ENCODE results near the gene SBF2. TPM values are rescaled to one million over a fixed set of nuclear protein-coding genes. Genes with fewer than 3 reads are reported as not detected.

The SBF2 gene
- total and polyA plus RNA-seq, 11 donors = 10.4 to 33.9 (median 20.9) TPM

- Histone ChIP-seq H3K36me3 (peaks cover 0 to 2% (median 0%) of the 10 kb centered on the region in 9 donors), H3K9me3 (no peaks in the 10 kb centered on the region), H3K27me3 (no peaks in the 10 kb centered on the region), H3K27ac (peak overlapping the region; percentile 77 to 99 (median 92)), H3K4me1 (peaks cover 4 to 58% (median 37%) of the 10 kb centered on the region in 12 donors), H3K4me3 (peak overlapping the region; percentile 34 to 90 (median 74))
- ATAC-seq (peak; percentile 62 to 82 (median 78)), DNase-seq (peak; percentile 84 to 93 (median 92))
- 6 to 16% (median 10%) methylated on average over 34 to 58 of the region's 58 CpGs for WGBS, 4 donors
- TF ChIP-seq POLR2A (IDR thresholded peaks at IDR 0.05) (no peak), CTCF (IDR thresholded peaks at IDR 0.05) (peak in 4 of 12 donors; percentile 3 to 65 (median 48))
- intact Hi-C loops (cut with DNase I) = loop anchor here (1.0 to 10.0 kb wide), 19 partner anchors 43 to 568 kb away; partner anchors contain the start of genes ADM (in 4 of the 10) and WEE1 (in 1 of the 10)
Measured at GRCh38 chr11:9758637-9759518, 535.1 kb downstream of the SBF2 start.

GRCh38 chr11:9757809-9758636 lies 536.0 kb downstream of the SBF2 start:
- Histone ChIP-seq H3K4me1 (peaks cover 4 to 60% (median 38%) of the 10 kb centered on the region in 12 donors), H3K27me3 (no peaks in the 10 kb centered on the region), H3K27ac (peak overlapping the region; percentile 77 to 99 (median 92)), H3K36me3 (peaks cover 0 to 3% (median 0%) of the 10 kb centered on the region in 9 donors), H3K9me3 (no peaks in the 10 kb centered on the region), H3K4me3 (peak overlapping the region; percentile 34 to 90 (median 74))
- WGBS, 4 donors = 5 to 21% (median 7%) methylated on average over 14 to 64 of the region's 64 CpGs
- TF ChIP-seq POLR2A (IDR thresholded peaks at IDR 0.05) (peak in 1 of 2 donors; percentile 42), CTCF (IDR thresholded peaks at IDR 0.05) (peak; percentile 43 to 98 (median 88))
- DNase-seq = peak; percentile 89 to 95 (median 91)
- peak; percentile 34 to 75 (median 64) for ATAC-seq
- intact Hi-C loops (cut with DNase I) = loop anchor here (1.0 to 10.0 kb wide), 19 partner anchors 44 to 569 kb away; partner anchors contain the start of genes ADM (in 4 of the 10) and WEE1 (in 1 of the 10)

GRCh38 chr11:9756878-9757277 lies 537.1 kb downstream of the SBF2 start:
- intact Hi-C loops (cut with DNase I) = loop anchor here (5.0 to 10.0 kb wide), 10 partner anchors 45 to 570 kb away; partner anchors contain the start of genes ADM (in 4 of the 10) and WEE1 (in 1 of the 10)
- H3K4me3 ChIP-seq = no peak overlapping the region
- H3K27me3 ChIP-seq = no peaks in the 10 kb centered on the region
- TF ChIP-seq CTCF (IDR thresholded peaks at IDR 0.05) = no peak
- no peak for TF ChIP-seq POLR2A (IDR thresholded peaks at IDR 0.05)
- H3K4me1 ChIP-seq = peaks cover 4 to 64% (median 38%) of the 10 kb centered on the region in 12 donors
- H3K27ac ChIP-seq = no peak overlapping the region
- WGBS, 4 donors = 93 to 97% (median 96%) methylated on average over 6 of the region's 6 CpGs
- H3K36me3 ChIP-seq = peaks cover 0 to 11% (median 5%) of the 10 kb centered on the region in 9 donors
- DNase-seq = no peak
- no peaks in the 10 kb centered on the region for H3K9me3 ChIP-seq
- no peak for ATAC-seq
